ENCODE data around the gene GJD4.

Gene GJD4

GRCh38 chr10:35626971-35627507, 21.9 kb downstream of the GJD4 start:
- no peak for DNase-seq (ENCODE audit: low read depth)

GRCh38 chr10:35631404-35631803, 26.3 kb downstream of the GJD4 start:
- DNase-seq (ENCODE audit: low read depth) = no peak

- DNase-seq (ENCODE audit: low read depth) = no peak
These were observed 26.9 kb downstream of the GJD4 start for GRCh38 chr10:35632027-35632426.

- DNase-seq (ENCODE audit: low read depth) = no peak
These were observed 28.2 kb downstream of the GJD4 start for GRCh38 chr10:35633006-35633980.

- DNase-seq (ENCODE audit: low read depth) = peak; percentile 6
These were observed 30.4 kb downstream of the GJD4 start for GRCh38 chr10:35635576-35635975.

GRCh38 chr10:35636956-35637355, 31.8 kb downstream of the GJD4 start:
- no peak for DNase-seq (ENCODE audit: low read depth)

GRCh38 chr10:35637462-35637861, 32.3 kb downstream of the GJD4 start:
- DNase-seq (ENCODE audit: low read depth) = no peak

- no peak for DNase-seq (ENCODE audit: low read depth)
These were observed 33.0 kb downstream of the GJD4 start for GRCh38 chr10:35638101-35638500.

GRCh38 chr10:35639021-35639727, 34.0 kb downstream of the GJD4 start:
- DNase-seq (ENCODE audit: low read depth) = peak; percentile 5

- DNase-seq (ENCODE audit: low read depth) = peak; percentile 3
These were observed 34.7 kb downstream of the GJD4 start for GRCh38 chr10:35639728-35640401.

GRCh38 chr10:35640474-35640873, 35.3 kb downstream of the GJD4 start:
- DNase-seq (ENCODE audit: low read depth) = peak; percentile 45

GRCh38 chr10:35640951-35641675, 36.0 kb downstream of the GJD4 start:
- DNase-seq (ENCODE audit: low read depth) = peak; percentile 57

- peak; percentile 10 for DNase-seq (ENCODE audit: low read depth)
These were observed 36.5 kb downstream of the GJD4 start for GRCh38 chr10:35641676-35642034.

- DNase-seq (ENCODE audit: low read depth) = peak; percentile 72
These were observed 37.1 kb downstream of the GJD4 start, which contains the start of gene FZD8 for GRCh38 chr10:35642035-35642792. Gene FZD8, minus strand, starts transcription at chr10:35642296. Its CDS starts 867 bp downstream, at chr10:35641429.

GRCh38 chr10:35642793-35643114, 37.6 kb downstream of the GJD4 start:
- no peak for DNase-seq (ENCODE audit: low read depth)

- DNase-seq (ENCODE audit: low read depth) = peak; percentile 2
These were observed 38.3 kb downstream of the GJD4 start for GRCh38 chr10:35643151-35644049.

- DNase-seq (ENCODE audit: low read depth) = no peak
These were observed 39.2 kb downstream of the GJD4 start for GRCh38 chr10:35644050-35644950.

- no peak for DNase-seq (ENCODE audit: low read depth)
These were observed 45.8 kb downstream of the GJD4 start for GRCh38 chr10:35650894-35651293.

- DNase-seq (ENCODE audit: low read depth) = no peak
These were observed 47.7 kb downstream of the GJD4 start for GRCh38 chr10:35652824-35653223.
